SKM-1 (cell line): ENCODE data around the gene CRTC3.
"Not testable (repeated sequence)": the region's sequence is repeated elsewhere in the genome, so short reads cannot be mapped to it uniquely, and the experiment has no call there.

ENCODE experiments used
- DNase-seq: peaks from one replicate; lab custom pipeline; 2025; ENCODE audit not compliant: unreplicated experiment; lab: John Stamatoyannopoulos, UW

CRTC3 gene

GRCh38 chr15:90667073-90667754, 137.5 kb downstream of the CRTC3 start:
- no peak for DNase-seq

- DNase-seq, result not testable (repeated sequence)
These were observed 138.1 kb downstream of the CRTC3 start for GRCh38 chr15:90667755-90668345.

- DNase-seq, result not testable (repeated sequence)
These were observed 140.9 kb downstream of the CRTC3 start for GRCh38 chr15:90670631-90671030.

- no peak for DNase-seq
These were observed 141.5 kb downstream of the CRTC3 start for GRCh38 chr15:90671216-90671615.

- DNase-seq, result not testable (repeated sequence)
These were observed 143.6 kb downstream of the CRTC3 start for GRCh38 chr15:90673357-90673756.

GRCh38 chr15:90674476-90674875, 144.8 kb downstream of the CRTC3 start:
- no peak for DNase-seq

- DNase-seq, result no peak
These were observed 145.7 kb downstream of the CRTC3 start for GRCh38 chr15:90675464-90675863.

GRCh38 chr15:90677807-90678790, 148.4 kb downstream of the CRTC3 start:
- DNase-seq, result no peak

GRCh38 chr15:90679959-90680358, 150.2 kb downstream of the CRTC3 start:
- DNase-seq, result no peak

- no peak for DNase-seq
These were observed 150.7 kb downstream of the CRTC3 start for GRCh38 chr15:90680371-90680935.

- DNase-seq, result no peak
These were observed 151.3 kb downstream of the CRTC3 start for GRCh38 chr15:90681056-90681455.

- DNase-seq, result no peak
These were observed 151.8 kb downstream of the CRTC3 start for GRCh38 chr15:90681480-90681879.

- no peak for DNase-seq
These were observed 153.6 kb downstream of the CRTC3 start for GRCh38 chr15:90683371-90683770.

- no peak for DNase-seq
These were observed 154.2 kb downstream of the CRTC3 start for GRCh38 chr15:90683876-90684275.

GRCh38 chr15:90684281-90684680, 154.6 kb downstream of the CRTC3 start:
- DNase-seq, result no peak

GRCh38 chr15:90685591-90686434, 156.1 kb downstream of the CRTC3 start:
- DNase-seq, result peak; percentile 16

- no peak for DNase-seq
These were observed 156.9 kb downstream of the CRTC3 start for GRCh38 chr15:90686435-90687218.

GRCh38 chr15:90689326-90689961, 159.7 kb downstream of the CRTC3 start:
- not testable (repeated sequence) for DNase-seq

- DNase-seq, result no peak
These were observed 160.9 kb downstream of the CRTC3 start for GRCh38 chr15:90690585-90690984.
